ENCODE data around the gene PPAN.
A peak's percentile ranks its signal among the peaks of the same experiment; 100 is the strongest.

PPAN gene
- total RNA-seq: 16.7 to 37.6 reads per million in 2 experiments

DNA sequence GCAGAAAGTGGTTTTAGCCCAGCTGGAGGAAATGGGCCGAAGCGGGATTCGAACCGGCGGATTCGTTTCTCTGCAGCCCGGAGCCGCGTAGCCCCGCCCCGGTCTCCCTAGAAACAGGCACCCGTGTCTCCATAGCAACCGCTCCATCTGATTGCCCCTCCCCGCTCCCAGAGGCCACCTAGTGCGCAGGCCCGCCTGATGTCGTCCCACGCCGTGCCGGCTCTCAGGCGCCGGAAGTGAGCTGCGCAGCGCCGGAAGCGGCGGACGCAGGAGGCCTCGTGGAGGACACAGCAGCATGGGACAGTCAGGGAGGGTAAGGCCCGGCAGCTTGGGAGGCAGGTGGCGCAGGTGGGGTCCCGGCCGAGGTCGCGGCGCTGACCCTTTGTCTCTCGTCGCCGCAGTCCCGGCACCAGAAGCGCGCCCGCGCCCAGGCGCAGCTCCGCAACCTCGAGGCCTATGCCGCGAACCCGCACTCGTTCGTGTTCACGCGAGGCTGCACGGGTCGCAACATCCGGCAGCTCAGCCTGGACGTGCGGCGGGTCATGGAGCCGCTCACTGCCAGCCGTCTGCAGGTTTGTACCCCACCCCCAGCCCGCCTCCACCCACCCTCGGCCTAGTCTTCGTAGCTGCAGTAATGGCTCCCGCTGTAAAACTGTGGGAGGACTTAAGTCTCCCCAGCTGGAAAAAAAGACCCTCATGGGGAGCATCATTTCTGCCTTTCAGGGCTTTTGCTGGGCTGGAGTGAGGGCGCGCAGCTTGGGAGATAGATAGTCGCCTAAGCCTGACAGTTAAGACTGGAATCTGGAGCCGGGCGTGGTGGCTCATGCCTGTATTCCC, at the start of gene PPAN:
TSS of gene PPAN (plus strand) at position 263 of the 837 bp plus-strand sequence. CDS start at position 296, 33 bp downstream.
- peak; percentile 98 for DNase-seq (ENCODE audit: low read depth)

- no peak for DNase-seq (ENCODE audit: low read depth)
Observed at GRCh38 chr19:10061717-10062310, 44.3 kb upstream of the PPAN start.

DNA sequence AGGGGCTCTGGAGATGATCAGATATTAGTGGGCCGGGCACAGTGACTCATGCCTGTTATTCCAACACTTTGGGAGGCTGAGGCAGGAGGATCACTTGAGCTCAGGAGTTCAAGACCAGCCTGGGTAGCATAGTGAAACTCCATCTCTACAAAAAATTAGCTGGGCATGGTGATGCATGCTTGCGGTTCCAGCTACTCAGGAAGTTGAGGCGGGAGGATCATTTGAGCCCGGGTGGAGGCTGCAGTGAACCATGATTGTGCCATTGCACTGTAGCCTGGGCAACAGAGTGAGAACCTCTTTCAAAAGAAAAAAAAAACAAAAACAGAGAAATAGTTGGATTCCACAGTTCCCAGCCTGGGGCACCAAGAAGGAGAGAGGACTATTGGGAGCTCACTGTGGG, 38.0 kb upstream of the PPAN start:
- no peak for DNase-seq (ENCODE audit: low read depth)

DNA sequence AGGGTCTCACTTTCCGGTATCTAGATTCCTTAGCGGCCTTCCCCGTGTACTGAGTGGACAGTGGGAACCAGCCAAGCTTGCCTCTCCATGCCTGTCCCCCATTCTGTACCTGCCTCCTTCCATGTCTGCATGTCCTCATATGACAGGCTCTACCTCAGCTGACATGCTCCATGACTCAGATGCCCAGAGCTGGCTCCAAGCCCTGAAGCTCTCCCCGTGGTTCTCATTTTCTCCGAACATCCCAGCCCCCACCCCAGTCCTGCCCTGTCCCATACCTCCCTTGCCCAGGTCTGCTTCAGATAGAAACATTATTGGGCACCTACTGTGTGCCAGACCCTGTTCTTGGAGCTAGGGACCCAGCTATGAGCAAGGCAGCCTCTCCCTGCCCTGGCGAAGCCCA, 37.1 kb upstream of the PPAN start:
- DNase-seq (ENCODE audit: low read depth): no peak

DNA sequence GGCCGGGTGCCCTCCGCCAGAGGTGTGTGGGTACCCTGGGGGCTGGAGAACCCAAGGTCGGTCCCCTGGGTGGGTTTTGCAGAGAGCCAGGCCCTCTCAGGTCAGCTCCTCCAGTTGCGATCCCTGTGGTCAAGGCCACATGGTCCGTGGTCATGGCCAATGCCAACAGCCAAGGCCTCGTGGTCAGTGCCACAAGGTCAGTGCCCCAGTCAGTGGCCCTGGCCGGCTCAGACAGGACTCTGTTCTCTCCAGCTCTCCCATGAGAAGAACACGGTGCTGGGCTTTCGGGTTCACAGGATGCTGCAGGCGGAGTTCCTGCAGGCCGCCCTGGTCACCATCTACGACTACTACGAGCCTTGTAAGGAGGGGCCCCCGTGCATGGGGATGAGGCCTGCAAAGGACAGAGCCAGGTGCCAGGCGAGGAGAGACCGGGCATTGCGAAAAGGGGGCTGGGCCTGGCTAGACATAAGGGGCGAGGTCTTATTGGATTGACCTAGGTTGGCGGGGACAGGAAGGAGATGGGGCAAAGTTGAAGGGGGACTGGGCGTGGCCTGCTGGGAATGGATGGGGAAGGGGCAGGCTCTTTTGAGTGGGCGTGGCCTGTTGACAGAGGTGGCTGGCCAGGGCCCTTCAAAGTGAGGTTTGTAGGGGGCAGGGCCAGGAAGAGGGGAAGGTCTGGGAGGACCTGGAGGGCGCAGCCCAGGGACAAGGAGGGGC, 35.3 kb upstream of the PPAN start:
- no peak for DNase-seq (ENCODE audit: low read depth)

DNA sequence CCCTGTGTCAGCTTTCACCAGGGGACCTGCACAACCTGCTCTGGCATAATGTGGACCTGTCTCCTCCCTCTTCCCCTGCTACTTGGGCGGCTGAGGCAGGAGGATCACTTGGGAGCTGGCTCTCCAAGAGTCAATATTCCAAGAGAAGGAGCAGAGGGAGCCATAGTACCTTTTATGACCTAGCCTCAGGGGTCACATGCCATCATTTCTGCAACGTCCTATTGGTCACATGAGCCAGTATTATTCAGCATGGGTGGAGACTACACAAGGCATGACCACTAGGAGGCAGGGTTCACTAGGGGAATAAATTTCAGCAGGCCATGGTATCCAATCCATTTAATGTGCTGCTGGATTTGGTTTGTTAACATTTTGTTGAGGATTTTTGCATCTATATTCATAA, 32.0 kb upstream of the PPAN start:
- peak; percentile 34 for DNase-seq (ENCODE audit: low read depth)

GRCh38 chr19:10076535-10076934, 29.6 kb upstream of the PPAN start:
- no peak for DNase-seq (ENCODE audit: low read depth)

- no peak for DNase-seq (ENCODE audit: low read depth)
Observed at GRCh38 chr19:10078329-10078728, 27.8 kb upstream of the PPAN start.

DNA sequence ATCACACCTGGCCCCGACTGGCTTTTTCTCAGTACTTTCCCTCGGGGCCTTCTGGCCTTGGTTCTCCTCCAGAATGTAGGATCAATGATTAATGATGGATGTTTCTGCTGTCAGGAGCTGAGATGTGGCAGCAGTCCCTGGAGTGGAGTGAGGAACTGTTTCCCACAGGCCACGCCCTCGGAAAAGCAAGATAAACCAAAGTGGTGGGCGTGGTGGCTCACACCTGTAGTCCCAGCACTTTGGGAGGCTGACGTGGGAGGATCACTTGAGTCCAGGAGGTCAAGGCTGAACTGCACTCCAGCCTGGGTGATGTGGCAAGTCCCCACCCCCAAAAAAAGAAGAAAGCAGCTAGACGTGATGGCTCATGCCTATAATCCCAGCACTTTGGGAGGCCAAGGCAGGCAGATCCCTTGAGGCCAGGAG, 27.1 kb upstream of the PPAN start:
- no peak for DNase-seq (ENCODE audit: low read depth)

DNA sequence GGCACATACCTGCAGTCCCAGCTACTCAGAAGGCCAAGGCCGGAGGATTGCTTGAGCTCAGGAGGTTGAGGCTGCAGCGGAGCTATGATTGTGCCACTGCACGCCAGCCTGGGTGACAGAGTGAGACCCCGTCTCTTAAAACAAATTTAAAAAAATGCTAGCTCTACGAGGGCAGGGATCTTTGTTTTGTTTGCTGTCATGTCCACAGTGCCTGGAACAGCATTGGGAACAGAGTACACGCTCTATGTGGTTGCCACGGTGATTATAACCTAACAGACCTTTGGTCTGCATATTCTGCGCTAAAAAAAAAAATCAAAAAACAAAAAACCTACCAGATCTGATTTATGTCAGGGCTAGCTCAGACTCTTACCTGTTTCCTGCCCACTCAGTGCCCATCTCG, 22.3 kb upstream of the PPAN start:
- DNase-seq (ENCODE audit: low read depth): no peak

GRCh38 chr19:10084803-10085202, 21.4 kb upstream of the PPAN start:
- DNase-seq (ENCODE audit: low read depth): no peak

DNA sequence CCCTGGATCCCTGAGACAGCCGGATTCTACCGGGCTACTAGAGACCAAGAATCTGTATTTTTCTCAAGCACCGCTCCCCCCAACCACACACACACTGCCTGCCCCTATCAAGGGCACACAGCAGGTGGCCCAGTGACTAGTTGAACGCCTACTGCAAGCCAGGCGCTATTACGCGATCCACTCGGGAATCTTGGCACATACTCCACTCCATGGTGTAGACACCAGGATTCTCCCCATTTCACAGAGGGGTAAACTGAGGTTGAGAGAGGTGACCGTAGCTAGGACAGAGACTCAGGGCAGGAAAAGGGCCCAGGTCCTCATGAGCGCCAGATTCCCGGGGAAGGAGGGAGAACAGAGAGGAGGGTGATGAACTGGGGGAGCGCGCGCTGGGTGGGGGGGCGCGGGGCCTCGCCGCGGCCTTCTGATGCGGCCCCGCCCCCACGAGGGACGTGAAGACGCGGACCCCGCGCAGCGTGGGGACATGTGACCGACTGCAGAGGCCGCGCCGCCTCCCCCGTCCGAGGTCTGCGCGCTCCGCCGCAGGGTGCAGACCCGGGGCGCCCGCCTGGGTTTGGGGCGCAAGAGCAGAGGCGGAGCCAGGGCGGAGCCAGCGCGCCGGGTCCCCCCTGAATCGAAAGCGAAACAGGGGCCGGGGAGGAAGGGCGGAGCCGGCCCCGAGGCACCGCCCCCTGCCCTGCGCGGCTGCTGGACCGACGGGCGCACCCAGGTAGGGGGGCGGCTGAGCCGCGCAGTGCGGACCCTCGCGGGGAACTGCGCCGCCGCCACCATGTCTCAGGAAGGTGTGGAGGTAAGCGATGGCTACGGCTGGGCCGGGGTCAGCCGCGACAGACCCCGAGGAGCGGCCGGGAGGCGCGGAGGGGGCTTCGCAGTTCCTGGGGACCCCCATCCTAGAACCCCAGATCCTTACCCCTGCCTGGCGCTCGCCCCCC, 20.2 kb upstream of the PPAN start, which contains the start of gene SHFL:
TSS of gene SHFL (plus strand) at position 677 of the 950 bp plus-strand sequence. CDS start at position 788, 111 bp downstream.
- peak; percentile 77 for DNase-seq (ENCODE audit: low read depth)

- DNase-seq (ENCODE audit: low read depth): peak; percentile 20
Observed at GRCh38 chr19:10086591-10087192, 19.5 kb upstream of the PPAN start.

DNA sequence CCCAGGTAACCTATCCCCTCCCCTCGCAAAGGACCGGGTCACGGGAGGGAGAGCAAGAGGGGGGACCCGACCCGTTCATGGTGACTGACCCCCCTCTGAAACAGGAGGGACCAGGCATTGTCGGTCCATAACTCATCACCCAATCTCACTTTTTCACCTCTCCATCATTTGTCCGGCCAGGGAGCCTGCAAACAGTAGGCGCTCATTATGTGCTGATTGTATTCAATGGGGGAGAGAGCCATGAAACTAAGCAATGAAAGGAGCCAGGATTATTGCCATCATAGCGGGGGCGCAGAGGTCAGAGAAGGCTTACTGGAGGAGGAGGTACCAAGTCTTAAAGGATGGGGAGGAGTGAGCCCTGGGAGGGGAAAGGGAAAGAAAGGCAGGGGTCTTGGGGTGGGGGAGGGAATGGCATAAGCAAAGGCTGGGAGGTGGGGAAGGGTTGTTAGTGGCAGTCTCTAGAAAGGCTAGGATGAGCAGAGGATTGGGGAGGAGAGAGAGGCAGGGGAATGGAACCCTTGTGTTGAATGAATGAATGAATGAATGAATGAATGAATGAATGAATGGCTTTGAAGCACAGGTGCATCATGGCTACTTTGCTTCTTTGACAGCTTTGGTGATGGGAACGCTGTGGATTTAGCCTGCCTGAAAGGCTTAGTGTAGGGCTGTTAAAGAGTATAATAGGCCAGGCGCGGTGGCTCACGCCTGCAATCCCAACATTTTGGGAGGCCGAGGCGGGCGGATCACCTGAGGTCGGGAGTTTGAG, 18.7 kb upstream of the PPAN start:
- DNase-seq (ENCODE audit: low read depth): no peak

DNA sequence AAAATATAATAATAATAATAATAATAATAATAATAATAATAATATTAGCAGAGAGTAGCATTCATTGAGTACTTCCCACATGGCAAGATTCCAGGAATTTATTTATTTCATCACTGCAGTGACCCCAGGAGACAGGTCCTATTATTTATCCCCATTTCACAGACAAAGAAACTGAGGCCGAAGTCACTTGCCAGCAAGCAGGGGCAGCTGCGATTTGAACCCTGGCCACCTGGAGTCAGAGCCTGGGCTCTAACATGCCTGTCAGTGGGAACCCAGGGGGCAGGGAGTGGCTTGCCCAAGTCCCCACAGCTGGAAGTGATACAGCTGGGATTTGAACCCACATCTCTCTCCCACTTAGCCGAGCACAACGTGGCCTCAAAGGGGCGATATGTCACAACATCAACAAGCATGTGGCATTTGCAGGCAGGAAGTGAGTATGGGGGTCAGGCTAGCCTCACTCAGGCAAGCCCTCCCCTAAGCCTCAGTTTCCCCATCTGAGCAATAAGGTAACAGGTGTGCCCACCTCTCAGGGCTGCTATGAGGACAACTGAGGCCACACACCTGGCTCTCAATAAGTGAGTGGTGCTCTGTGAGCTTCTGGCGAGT, 17.1 kb upstream of the PPAN start:
- DNase-seq (ENCODE audit: low read depth): no peak

DNA sequence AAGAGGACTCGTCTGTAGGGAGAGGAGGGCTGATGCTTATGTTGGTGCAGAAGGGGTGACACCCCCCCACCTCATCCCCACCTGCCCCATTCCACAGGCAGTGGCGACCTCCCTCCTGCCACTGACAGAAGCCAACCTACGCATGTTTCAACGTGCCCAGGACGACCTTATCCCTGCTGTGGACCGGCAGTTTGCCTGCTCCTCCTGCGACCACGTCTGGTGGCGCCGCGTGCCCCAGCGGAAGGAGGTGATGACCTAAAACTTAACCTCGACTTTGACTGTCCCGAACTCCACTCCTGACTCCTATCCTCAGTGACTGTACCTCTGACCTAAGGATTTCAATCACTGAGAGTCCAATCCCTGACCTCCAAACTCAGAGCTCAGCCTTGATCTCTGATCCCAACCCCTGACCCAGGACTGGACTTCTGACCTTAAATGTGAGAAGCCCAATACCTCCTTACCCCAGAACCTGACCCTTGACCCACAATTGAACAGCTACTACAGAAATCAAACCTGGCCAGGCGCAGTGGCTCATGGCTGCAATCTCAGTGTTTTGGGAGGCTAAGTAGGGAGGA, 16.3 kb upstream of the PPAN start:
- DNase-seq (ENCODE audit: low read depth): no peak

GRCh38 chr19:10091370-10091687, 14.8 kb upstream of the PPAN start:
- DNase-seq (ENCODE audit: low read depth): no peak

DNA sequence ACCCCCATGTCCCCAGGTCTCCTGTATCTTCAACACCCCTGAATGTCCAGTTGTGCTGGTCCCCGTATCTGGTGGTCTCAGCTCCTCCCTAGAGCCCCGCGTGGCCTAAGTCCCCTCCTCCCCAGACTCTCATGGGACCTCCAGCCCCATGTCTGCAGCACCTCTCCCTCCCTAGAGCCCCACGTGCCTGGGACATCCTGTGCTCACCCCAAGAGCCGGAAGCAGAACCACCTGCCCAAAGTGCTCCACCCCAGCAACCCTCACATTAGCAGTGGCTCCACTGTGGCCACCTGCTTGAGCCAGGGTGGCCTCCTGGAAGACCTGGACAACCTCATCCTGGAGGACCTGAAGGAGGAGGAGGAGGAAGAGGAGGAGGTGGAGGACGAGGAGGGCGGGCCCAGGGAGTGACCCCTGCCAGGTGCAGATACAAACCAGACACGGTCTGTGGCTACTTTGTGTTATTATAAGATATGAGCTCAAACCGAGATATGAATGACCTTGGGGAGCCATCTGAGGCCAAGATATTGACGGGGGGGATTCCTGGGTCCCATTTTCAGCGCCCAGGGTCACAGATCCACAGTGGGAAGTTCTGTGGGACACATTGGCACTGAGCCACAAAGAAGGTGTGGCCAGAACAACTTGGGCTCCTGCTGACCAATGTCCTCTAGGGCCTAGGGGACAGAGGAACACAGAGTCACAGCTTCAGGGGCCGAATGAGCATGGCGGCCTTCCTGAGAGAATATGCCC, 14.1 kb upstream of the PPAN start:
- no peak for DNase-seq (ENCODE audit: low read depth)
